NCI-H2107 treated with DMSO at 0.1 percent for 48 hours (cell line): Measurements from ENCODE around the gene HOXA1.

Source experiments
- DNase-seq: peaks from one replicate; lab custom pipeline; 2025; ENCODE audit not compliant: unreplicated experiment; lab: John Stamatoyannopoulos, UW

Gene HOXA1

DNA sequence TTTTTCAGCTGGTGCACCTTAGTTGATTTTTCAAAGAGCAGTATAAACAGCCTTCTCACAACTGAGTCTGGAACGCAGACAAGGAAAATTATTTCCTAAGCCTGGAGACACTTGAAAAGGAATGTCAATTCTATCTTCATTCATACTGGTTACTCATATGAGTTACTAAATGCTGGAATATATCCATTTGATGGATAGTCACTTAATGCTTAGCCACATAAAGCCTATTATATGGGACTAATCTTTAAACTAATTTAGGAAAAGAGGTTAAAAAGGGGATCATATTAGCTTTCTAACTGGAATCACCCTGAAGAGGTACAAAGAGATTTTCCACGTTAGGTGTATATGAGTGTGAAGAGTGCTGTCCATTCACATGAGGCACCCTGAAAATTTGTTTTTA, 36.4 kb upstream of the HOXA1 start:
- DNase-seq: no peak

DNA sequence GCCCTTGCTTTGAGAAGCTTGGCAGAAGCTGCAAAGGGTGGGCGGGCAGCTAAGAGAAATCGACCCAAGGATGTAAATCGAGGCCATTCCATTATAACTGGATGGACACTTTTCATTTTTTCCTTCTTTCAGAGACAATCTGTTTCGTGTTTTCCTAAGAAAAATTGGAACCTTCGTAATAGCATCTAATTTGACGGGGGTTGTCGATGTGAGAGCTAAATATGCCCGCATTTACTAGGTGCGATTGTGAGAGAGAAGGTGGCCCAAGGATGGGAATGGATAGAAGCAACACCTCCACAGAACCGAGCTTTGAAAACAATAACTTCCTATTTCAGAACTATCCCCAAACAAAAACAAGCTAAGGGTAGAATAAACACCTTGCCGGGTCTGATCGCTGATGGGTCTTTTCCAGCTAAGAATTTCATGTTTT, 35.6 kb upstream of the HOXA1 start:
- no peak for DNase-seq

DNA sequence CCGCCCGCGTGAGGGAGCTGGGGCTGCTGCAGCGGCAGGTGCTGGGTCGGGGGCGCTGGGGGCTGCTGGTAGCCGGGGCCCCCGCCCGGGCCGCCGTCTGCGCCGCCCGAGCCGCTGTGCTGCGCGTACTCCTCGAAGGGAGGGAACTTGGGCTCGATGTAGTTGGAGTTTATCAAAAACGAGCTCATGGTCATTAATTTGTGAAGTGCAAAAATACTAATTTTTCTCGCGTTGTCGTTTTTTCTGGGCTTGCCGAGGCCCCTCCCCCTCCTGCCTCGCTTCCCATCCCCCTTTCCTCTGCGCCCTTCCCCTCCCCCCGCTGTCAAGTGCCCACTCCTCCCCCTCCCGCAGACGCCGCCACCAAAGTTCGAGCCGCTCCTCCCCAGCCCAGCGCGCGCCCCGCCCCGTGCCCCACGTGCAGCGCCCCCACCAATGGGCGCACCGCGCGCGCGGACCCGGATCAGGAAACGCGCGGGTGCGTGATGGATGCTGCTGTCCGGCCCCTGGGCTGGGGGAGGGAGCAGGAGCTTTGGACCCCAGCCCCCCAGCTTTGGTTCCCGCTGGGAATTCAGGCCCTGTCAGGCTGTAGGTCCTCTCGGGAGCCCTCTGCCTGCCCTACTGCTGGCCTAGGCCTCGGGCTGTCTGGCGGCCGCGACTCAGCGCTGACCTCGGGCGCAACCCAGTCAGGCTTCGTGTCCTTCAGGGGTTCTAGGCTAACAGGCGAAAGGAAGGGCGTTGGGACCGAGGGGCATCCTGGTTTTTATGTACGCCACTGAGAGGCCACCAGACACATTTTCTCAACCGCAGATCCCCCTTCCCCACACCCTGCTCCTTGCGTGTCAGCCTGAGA, 35.0 kb upstream of the HOXA1 start, which contains the start of gene HOXA4:
HOXA4 (minus strand) TSS at position 218 of the 850 bp plus-strand sequence; CDS start at position 194, 24 bp downstream.
- DNase-seq: peak; percentile 29

DNA sequence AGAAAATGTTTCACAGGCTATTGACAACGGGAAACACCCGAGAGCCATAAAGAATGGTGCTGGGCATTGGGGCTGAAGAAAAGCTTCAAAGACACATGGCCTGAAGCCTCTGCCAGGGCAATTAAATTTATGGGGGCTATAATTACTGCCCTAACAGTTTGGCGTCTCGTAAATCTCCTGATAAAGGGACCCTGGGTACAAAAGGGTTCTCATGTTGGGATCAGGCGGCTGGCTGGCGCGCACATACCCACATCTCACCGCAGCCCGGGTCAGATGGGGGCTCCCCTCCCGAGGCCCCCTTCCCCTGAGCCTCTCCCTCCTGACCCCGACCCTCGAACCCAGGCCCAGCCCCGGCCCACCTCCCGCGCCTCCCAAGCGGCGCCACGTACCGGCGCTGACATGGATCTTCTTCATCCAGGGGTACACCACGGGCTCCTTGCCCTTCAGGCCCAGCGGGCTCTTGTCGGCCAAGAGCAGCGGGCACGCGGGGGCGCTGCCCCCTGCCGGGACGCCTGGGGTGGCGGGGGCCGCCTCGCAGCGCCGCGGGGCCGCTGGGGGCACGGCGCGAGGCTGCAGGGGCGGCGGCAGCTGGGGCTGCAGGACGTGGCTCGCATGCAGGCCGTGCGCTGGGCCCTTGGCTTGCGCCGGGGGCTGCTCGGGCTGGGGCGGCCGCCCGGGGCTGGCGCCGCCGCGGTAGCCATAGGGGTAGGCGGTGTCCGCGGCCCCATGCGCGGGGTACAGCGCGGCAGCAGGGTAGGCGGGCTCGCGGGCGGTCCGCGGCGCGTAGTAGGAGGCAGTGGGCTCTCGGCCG, 34.1 kb upstream of the HOXA1 start:
- DNase-seq: no peak

DNA sequence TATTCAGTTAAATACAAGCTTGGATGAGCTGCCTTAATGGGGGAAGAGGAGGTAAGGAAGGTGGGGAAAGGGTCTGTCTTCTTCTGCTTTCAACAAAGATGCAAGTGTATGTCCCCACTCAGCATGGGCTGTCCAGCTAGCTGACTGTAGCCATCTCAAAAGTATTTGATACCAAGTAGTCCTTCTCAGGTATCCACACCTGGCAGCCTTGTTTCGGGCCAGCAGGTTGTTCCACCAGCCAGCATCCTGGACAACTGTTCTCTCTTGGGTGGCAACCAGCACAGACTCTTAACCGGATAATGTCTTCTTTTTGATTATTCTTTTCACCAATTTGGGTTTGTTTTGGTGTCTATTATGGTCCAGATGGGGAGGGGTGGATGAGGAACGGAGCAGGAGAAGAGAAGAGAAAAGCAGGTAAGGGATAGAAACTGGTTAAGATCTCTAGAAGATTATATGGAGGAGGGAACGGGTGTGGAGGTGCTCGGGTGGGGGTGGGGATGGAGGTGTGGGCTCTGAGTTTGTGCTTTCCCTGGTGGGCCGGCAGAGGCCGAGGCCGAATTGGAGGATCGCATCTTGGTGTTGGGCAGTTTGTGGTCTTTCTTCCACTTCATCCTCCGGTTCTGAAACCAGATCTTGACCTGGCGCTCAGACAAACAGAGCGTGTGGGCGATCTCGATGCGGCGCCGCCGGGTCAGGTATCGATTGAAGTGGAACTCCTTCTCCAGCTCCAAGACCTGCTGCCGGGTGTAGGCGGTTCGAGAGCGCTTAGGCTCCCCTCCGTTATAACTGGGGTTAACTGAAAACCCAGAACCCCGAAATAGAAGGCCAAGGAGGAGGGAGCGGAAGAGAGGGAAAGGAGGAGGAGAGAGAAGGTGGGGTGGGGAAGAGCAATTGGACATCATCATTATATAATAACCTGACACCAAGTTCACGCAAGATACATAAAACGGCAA, 33.3 kb upstream of the HOXA1 start:
- no peak for DNase-seq

GRCh38 chr7:27128034-27128433, 32.2 kb upstream of the HOXA1 start:
- DNase-seq: no peak

- no peak for DNase-seq
Measured at GRCh38 chr7:27126596-27127327, 31.0 kb upstream of the HOXA1 start.

DNA sequence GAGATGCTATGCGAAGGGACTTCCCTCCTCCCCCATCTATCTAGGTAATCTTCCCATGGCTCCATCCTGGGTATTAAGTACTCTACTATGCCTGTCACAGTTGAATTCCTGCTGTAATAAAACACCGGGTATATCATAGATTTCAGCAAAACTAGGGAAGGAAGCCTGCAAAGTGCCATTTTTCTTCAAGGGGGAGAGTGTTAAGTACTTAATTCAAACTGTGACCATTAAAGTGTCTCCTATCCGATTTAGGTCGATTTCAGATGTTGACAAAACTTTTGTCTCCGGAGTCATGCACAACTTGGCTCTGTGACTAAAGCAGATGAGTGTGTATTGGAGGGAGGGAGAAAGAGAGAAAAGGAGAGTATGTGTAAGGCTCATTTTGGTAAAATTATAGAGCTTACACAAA, 30.2 kb upstream of the HOXA1 start:
- no peak for DNase-seq

- DNase-seq: no peak
Measured at GRCh38 chr7:27124902-27125689, 29.3 kb upstream of the HOXA1 start.

DNA sequence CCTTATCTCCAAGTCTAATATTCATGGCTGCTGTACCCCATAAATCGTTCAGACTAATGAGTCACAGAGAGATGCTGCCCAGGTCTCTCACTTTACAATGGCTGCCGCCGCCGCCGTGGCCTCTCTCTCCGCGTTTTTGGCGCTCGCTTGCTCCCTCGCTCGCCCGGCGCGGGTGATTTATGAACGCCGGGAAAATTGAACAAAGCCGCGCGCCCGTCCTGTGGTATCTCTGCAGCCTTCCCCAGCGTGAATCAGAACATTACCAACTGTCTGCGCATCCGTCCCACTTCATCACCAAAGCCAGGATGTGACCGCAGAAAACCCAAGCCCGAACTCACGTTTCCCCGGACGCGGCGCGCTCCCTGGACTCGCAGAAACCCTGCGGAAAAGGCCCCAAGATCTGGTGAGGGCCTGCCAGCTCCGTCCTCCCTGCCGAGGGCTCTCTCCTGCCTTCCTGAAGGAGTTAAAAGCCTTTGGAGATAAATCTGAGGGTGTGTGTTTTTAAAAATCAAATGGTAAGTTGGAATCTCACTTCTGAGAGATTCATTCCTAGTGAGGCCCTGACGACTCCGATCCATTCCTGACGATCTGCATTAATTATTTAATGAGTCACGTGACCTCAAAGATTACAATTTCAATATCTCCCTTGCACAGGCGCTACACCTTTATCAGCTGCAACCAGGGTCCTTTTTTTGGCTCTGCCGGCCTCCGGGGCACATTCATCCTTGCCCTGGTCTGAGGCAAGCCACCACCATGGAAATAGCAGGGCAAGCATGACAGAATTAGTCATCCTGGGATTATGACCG, 28.5 kb upstream of the HOXA1 start:
- no peak for DNase-seq

GRCh38 chr7:27123477-27124053, 27.8 kb upstream of the HOXA1 start:
- no peak for DNase-seq

- no peak for DNase-seq
Measured at GRCh38 chr7:27123007-27123476, 27.2 kb upstream of the HOXA1 start.

DNA sequence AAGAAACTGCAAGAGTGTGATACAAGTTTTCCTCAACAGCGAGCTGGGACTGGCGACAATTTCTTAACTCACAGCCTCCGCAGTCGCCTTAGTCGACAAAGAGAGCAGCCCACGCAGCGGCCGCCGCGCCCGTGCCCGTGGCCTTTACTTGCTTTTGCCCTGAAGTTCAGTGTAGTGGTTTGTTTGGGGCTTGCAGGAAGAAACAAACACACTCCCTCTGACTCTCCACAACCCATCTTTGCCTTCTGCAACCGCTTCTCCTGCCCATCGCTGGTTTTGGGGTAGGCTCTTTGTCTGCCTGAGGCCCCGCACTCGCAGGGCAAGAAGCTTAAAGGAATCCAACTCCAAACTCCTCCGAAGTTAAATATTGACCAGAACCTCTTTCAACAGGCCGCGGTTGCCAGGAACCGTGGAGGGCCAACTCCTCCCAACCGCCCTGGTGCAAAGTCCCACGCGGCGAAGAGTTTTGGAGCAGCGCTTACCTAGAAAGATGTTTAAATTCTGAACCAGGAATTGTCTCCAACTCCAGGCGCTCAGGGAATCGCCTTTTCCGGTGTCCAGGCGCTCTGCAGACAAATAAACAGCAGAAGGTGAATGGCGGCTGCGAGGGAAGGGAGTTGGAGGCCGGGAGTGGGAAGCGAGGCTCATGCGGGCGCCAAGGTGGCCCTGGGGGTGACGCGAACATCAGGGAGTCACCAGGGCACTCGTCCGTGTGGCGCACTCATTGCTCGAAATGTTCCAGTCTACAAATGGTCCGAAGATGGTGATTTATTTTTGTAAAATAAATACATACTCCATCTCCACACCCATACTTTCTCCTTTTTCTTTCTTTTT, 26.5 kb upstream of the HOXA1 start:
- DNase-seq: no peak

DNA sequence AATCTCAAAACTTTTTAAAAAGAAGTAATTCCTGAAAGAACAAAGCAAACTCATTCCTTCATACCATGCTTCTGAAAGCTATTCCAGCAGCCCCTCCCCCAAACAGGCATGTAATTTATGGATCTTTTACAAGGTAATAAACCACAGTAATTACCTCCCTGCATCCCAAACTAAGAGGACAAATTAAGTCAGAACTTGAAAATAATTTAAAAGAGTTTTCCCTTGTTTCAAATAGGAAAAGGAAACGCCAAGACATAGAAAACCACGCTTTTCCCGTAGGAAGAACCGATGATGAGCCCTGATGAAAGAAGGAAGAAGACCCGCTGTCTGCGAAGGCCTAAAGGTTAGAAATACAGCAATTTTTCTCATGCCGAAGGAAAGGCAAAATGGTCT, 25.9 kb upstream of the HOXA1 start:
- DNase-seq: no peak

DNA sequence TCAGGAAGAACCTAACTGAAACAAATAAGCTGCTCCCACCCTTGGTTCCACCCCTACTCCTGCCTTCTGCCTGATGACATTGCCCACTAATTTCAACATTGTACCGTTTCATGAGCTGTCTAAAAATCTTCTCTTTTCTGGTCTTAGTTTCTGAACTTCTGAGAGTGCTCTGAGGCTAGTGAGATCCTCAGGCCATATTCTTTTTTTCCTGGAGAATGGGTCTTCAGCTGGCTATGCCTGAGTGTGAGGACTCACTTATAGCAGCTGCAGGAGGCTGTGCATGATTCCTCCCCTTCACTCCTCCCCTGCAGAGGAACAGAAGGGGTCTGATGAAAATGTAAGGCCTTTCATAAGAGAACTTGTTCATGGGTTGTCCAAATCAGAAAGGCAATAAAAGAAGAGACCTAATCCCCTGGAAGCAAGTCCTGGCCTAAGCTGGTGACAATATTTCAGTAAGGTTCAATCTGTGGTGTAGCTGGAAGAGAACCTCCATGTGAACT, 23.7 kb upstream of the HOXA1 start:
- no peak for DNase-seq

- no peak for DNase-seq
Measured at GRCh38 chr7:27118580-27118979, 22.8 kb upstream of the HOXA1 start.

DNA sequence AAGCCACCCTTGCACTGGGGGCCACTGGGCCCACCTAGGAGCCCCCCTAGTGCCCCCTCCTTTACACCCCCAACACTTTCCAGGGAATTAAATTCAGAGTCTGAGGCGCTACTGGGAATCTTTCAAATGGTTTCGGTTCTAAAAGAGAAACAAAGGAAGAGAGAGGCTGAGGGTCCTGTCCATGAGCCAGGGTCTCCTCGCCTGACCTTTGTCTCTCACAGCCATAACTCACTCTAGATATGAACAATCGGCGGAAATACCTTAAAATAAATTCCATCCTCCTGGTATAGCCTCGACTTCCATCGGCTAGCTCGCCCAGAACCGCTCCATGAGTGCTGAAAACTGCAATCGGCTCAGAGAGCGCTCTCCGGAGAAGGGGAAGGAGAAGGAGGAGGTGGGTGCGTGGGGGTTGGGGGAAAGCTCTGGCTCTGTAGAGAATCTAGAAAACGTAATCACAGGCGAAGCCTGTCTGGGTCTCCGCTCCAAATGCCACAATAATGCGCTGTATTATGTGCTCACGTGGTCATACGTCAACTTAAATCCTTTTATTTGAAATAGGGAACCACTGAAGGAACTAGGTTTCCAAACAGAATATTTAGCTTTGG, 22.2 kb upstream of the HOXA1 start:
- no peak for DNase-seq
